ENCODE results near the gene ISY1. TPM values are rescaled to one million over a fixed set of nuclear protein-coding genes. Genes with fewer than 3 reads are reported as not detected.

The ISY1 gene
- total RNA-seq, 4 donors from 2014 or later = 19.6 to 34.9 (median 22.3) TPM

DNA sequence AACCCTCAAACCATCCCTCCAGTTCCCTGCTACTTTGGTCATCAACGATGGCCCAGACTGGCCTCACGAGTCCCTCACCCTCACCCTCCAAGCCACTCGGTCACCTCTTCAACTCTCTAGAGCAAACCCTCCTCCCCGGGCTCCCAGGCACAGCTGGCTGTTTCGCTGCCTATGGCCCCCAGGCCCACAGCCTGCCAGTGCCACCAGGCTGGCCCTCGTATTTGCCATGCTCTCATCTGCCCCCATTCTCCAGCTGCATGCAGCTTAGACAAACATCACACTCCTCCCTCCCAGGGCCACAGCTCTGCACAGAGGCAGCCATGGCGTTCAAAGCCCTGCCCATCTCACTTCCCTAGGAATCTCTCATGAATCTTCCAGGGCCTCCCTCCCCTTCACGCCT is 53.1 kb downstream of the ISY1 start:
- ATAC-seq (no peak), DNase-seq (no peak)
- H3K27me3 ChIP-seq = no peaks in the 10 kb centered on the region
- TF ChIP-seq, protein P1, sequence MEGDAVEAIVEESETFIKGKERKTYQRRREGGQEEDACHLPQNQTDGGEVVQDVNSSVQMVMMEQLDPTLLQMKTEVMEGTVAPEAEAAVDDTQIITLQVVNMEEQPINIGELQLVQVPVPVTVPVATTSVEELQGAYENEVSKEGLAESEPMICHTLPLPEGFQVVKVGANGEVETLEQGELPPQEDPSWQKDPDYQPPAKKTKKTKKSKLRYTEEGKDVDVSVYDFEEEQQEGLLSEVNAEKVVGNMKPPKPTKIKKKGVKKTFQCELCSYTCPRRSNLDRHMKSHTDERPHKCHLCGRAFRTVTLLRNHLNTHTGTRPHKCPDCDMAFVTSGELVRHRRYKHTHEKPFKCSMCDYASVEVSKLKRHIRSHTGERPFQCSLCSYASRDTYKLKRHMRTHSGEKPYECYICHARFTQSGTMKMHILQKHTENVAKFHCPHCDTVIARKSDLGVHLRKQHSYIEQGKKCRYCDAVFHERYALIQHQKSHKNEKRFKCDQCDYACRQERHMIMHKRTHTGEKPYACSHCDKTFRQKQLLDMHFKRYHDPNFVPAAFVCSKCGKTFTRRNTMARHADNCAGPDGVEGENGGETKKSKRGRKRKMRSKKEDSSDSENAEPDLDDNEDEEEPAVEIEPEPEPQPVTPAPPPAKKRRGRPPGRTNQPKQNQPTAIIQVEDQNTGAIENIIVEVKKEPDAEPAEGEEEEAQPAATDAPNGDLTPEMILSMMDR (IDR thresholded peaks at IDR 0.05 in 4 of 5, conservative IDR thresholded peaks at IDR 0.05 in 1 of 5) = no peak
- no peak for TF ChIP-seq POLR2A (IDR thresholded peaks at IDR 0.05)
- in situ Hi-C loops (cut with MboI; ENCODE audit: low sequenced_read_pairs in 4 of 4) (no loop called here), intact Hi-C loops (cut with DNase I; ENCODE audit: low total_unique reads) (no loop called here)
- no peaks in the 10 kb centered on the region for H3K4me1 ChIP-seq
- H3K9me3 ChIP-seq = no peaks in the 10 kb centered on the region
- H3K27ac ChIP-seq = no peak overlapping the region
- H3K36me3 ChIP-seq = peaks cover 0 to 10% of the 10 kb centered on the region in 2 donors
- no peak overlapping the region for H3K4me3 ChIP-seq

- TF ChIP-seq POLR2A (IDR thresholded peaks at IDR 0.05) = no peak
- TF ChIP-seq, protein P1 (IDR thresholded peaks at IDR 0.05 in 4 of 5, conservative IDR thresholded peaks at IDR 0.05 in 1 of 5) = no peak
- Histone ChIP-seq H3K9me3 (no peaks in the 10 kb centered on the region), H3K36me3 (peaks cover 0 to 7% of the 10 kb centered on the region in 2 donors), H3K4me3 (no peak overlapping the region), H3K27me3 (no peaks in the 10 kb centered on the region), H3K27ac (no peak overlapping the region), H3K4me1 (no peaks in the 10 kb centered on the region)
- ATAC-seq = no peak
- no peak for DNase-seq
- in situ Hi-C loops (cut with MboI; ENCODE audit: low sequenced_read_pairs in 4 of 4) (no loop called here), intact Hi-C loops (cut with DNase I; ENCODE audit: low total_unique reads) (no loop called here)
These were observed 53.8 kb downstream of the ISY1 start for GRCh38 chr3:129106866-129107565.

- Histone ChIP-seq H3K27ac (no peak overlapping the region), H3K27me3 (no peaks in the 10 kb centered on the region), H3K36me3 (peaks cover 0 to 11% of the 10 kb centered on the region in 2 donors), H3K4me1 (no peaks in the 10 kb centered on the region), H3K9me3 (no peaks in the 10 kb centered on the region), H3K4me3 (no peak overlapping the region)
- TF ChIP-seq, protein P1 (IDR thresholded peaks at IDR 0.05 in 4 of 5, conservative IDR thresholded peaks at IDR 0.05 in 1 of 5) = no peak
- no peak for TF ChIP-seq POLR2A (IDR thresholded peaks at IDR 0.05)
- ATAC-seq = no peak
- in situ Hi-C loops (cut with MboI; ENCODE audit: low sequenced_read_pairs in 4 of 4) (no loop called here), intact Hi-C loops (cut with DNase I; ENCODE audit: low total_unique reads) (no loop called here)
- no peak for DNase-seq
These were observed 54.5 kb downstream of the ISY1 start for GRCh38 chr3:129106320-129106719.

- intact Hi-C loops (cut with DNase I; ENCODE audit: low total_unique reads) (no loop called here), in situ Hi-C loops (cut with MboI; ENCODE audit: low sequenced_read_pairs in 4 of 4) (no loop called here)
- Histone ChIP-seq H3K9me3 (no peaks in the 10 kb centered on the region), H3K36me3 (peaks cover 0 to 11% of the 10 kb centered on the region in 2 donors), H3K27ac (no peak overlapping the region), H3K27me3 (no peaks in the 10 kb centered on the region), H3K4me3 (no peak overlapping the region), H3K4me1 (no peaks in the 10 kb centered on the region)
- no peak for DNase-seq
- TF ChIP-seq, protein P1 (IDR thresholded peaks at IDR 0.05 in 4 of 5, conservative IDR thresholded peaks at IDR 0.05 in 1 of 5) = no peak
- TF ChIP-seq POLR2A (IDR thresholded peaks at IDR 0.05) = no peak
- no peak for ATAC-seq
These were observed 55.0 kb downstream of the ISY1 start for GRCh38 chr3:129105862-129106261.

Measured in gastrocnemius medialis (tissue), 4 donors.